Upper lobe of left lung (tissue), 6 donors: ENCODE measurements around the gene ASMTL. TPM values are rescaled to one million over a fixed set of nuclear protein-coding genes. Genes with fewer than 3 reads are reported as not detected.

Source experiments
- ATAC-seq, 2 donors: fragments of 200-7000 bp; cut with Tn5 transposase; one replicate each; pipeline ENCODE4 v1.9.1; 2022; ENCODE audit warnings: mild to moderate bottlenecking in 2 of 2, moderate library complexity in 2 of 2; ENCODE audit not compliant: low FRiP score in 2 of 2
- DNase-seq, 2 donors: peaks; one replicate each; pipeline ENCODE4 v3.0.0-alpha.2; 2019 to 2020
- H3K27ac ChIP-seq, 4 donors: fragments of 200-600 bp; sonication (generic); one replicate each; pipeline ENCODE4 v1.5.1; 2016 to 2019
- H3K27me3 ChIP-seq, 4 donors: fragments of 200-600 bp; sonication (generic); one replicate each; pipeline ENCODE4 v1.5.1; 2017 to 2019
- H3K36me3 ChIP-seq, 4 donors: fragments of 200-600 bp; sonication (generic); one replicate each; pipeline ENCODE4 v1.5.1; 2016 to 2019
- H3K4me1 ChIP-seq, 4 donors: fragments of 200-600 bp; sonication (generic); one replicate each; pipeline ENCODE4 v1.5.1; 2018 to 2019
- H3K4me3 ChIP-seq, 4 donors: fragments of 200-600 bp; sonication (generic); one replicate each; pipeline ENCODE4 v1.5.1; 2017 to 2019; ENCODE audit warnings: mild to moderate bottlenecking in 2 of 4, moderate library complexity in 1 of 4
- H3K9me3 ChIP-seq, 4 donors: fragments of 200-600 bp; sonication (generic); one replicate each; pipeline ENCODE4 v1.5.1; 2018 to 2019
- EP300 ChIP-seq, 4 donors: sonication (generic); formaldehyde crosslinking; IDR thresholded peaks; one replicate each; pipeline ENCODE4 v1.5.1; 2017; ENCODE audit warnings: antibody characterized with exemption in 4 of 4, control low read depth in 2 of 4
- POLR2A ChIP-seq, 4 donors: fragments of 450-650 bp; IDR thresholded peaks; one replicate each; pipeline ENCODE4 v1.5.1; 2016 to 2017; ENCODE audit warnings: antibody characterized with exemption in 4 of 4, mild to moderate bottlenecking in 2 of 4
- POLR2AphosphoS5 ChIP-seq, 2 donors: sonication (generic); formaldehyde crosslinking; IDR thresholded peaks; one replicate each; pipeline ENCODE4 v1.5.1; 2017; ENCODE audit warnings: antibody characterized with exemption in 2 of 2
- WGBS, 2 donors: methylation state at CpG; one replicate each; pipeline ENCODE4 v1.1.5; 2017 to 2018; 5-methylcytosine and 5-hydroxymethylcytosine counted together
- total RNA-seq, 6 donors: library from RNA; depleted of rRNA in 4 of 6; stranded (reverse); fragments of >200 nt in 4 of 6; gene quantifications; one replicate each; pipeline versions ENCODE4 v1.1.0 to v1.2.1, GENCODE V29; 2016 to 2021
- TF ChIP-seq, protein P1 (sequence below), 6 experiments: fragments of 450-650 bp in 4 of 6; fragments of 200-600 bp in 2 of 6; sonication (generic) in 2 of 6; IDR thresholded peaks; one replicate each; pipeline ENCODE4 v1.5.1; 2016 to 2019; ENCODE audit warnings: antibody characterized with exemption in 6 of 6
- donor health status: DM: no; HTN: no; CAD: no; lungs with moderate emphysema.
- donor health status: DM: no; HTN: yes; CAD: no; lungs with severe emphysema.

The ASMTL gene
- total RNA-seq, 6 donors from 2014 or later = 11.0 to 28.3 (median 23.2) TPM

- Histone ChIP-seq H3K27me3 (no peaks in the 10 kb centered on the region), H3K36me3 (peaks cover 21 to 38% (median 34%) of the 10 kb centered on the region in 4 donors), H3K4me3 (peak overlapping the region; percentile 91 to 100 (median 96)), H3K4me1 (peaks cover 27 to 47% (median 35%) of the 10 kb centered on the region in 4 donors), H3K27ac (peak overlapping the region; percentile 93 to 99 (median 98)), H3K9me3 (no peaks in the 10 kb centered on the region)
- TF ChIP-seq POLR2AphosphoS5 (IDR thresholded peaks at IDR 0.05) (peak in 1 of 2 donors; percentile 12), POLR2A (IDR thresholded peaks at IDR 0.05) (peak in 2 of 4 donors; percentile 42 to 70), EP300 (IDR thresholded peaks at IDR 0.05) (peak in 1 of 4 donors; percentile 43)
- TF ChIP-seq, protein P1, sequence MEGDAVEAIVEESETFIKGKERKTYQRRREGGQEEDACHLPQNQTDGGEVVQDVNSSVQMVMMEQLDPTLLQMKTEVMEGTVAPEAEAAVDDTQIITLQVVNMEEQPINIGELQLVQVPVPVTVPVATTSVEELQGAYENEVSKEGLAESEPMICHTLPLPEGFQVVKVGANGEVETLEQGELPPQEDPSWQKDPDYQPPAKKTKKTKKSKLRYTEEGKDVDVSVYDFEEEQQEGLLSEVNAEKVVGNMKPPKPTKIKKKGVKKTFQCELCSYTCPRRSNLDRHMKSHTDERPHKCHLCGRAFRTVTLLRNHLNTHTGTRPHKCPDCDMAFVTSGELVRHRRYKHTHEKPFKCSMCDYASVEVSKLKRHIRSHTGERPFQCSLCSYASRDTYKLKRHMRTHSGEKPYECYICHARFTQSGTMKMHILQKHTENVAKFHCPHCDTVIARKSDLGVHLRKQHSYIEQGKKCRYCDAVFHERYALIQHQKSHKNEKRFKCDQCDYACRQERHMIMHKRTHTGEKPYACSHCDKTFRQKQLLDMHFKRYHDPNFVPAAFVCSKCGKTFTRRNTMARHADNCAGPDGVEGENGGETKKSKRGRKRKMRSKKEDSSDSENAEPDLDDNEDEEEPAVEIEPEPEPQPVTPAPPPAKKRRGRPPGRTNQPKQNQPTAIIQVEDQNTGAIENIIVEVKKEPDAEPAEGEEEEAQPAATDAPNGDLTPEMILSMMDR (IDR thresholded peaks at IDR 0.05) = peak in 2 of 6 experiments; percentile 4 to 17
- DNase-seq (peak; percentile 62 to 96), ATAC-seq (peak; percentile 70 to 73)
- 0% methylated on average over 2 to 3 of the region's 76 CpGs for WGBS, 2 donors
These were observed 60.2 kb downstream of the ASMTL start for GRCh38 chrX:1392376-1393068.

- peak; percentile 98 to 100 for DNase-seq
- peak within 1 kb of the TSS; percentile 91 to 100 (median 97) for H3K4me3 ChIP-seq
- peak within 1 kb of the TSS; percentile 93 to 99 (median 98) for H3K27ac ChIP-seq
- TF ChIP-seq POLR2AphosphoS5 (IDR thresholded peaks at IDR 0.05) (peak; percentile 71 to 91), POLR2A (IDR thresholded peaks at IDR 0.05) (peak in 3 of 4 donors; percentile 67 to 97 (median 96)), EP300 (IDR thresholded peaks at IDR 0.05) (peak in 2 of 4 donors; percentile 33 to 63)
- TF ChIP-seq, protein P1 (IDR thresholded peaks at IDR 0.05) = peak in 5 of 6 experiments; percentile 15 to 79 (median 57)
- H3K36me3 ChIP-seq = peaks cover 28 to 45% (median 41%) of the 10 kb centered on the region in 4 donors
- peaks cover 27 to 47% (median 35%) of the 10 kb centered on the region in 4 donors for H3K4me1 ChIP-seq
- H3K9me3 ChIP-seq = no peaks in the 10 kb centered on the region
- no peaks in the 10 kb centered on the region for H3K27me3 ChIP-seq
- peak; percentile 96 to 99 for ATAC-seq
- WGBS, 2 donors = 0 to 1% methylated on average over 22 to 48 of the region's 90 CpGs
These were observed 60.9 kb downstream of the ASMTL start, which contains the start of gene SLC25A6 for GRCh38 chrX:1391707-1392375. TSS of gene SLC25A6 (minus strand) at chrX:1392113. CDS start at chrX:1392009, 104 bp downstream.

GRCh38 chrX:1391370-1391706 is 61.4 kb downstream of the ASMTL start:
- Histone ChIP-seq H3K27ac (peak overlapping the region; percentile 93 to 99 (median 98)), H3K27me3 (no peaks in the 10 kb centered on the region), H3K36me3 (peaks cover 33 to 48% (median 46%) of the 10 kb centered on the region in 4 donors), H3K4me1 (peaks cover 27 to 47% (median 35%) of the 10 kb centered on the region in 4 donors), H3K4me3 (peak overlapping the region; percentile 91 to 100 (median 97)), H3K9me3 (no peaks in the 10 kb centered on the region)
- no peak for DNase-seq
- 0% methylated on average over 9 to 17 of the region's 19 CpGs for WGBS, 2 donors
- no peak for TF ChIP-seq EP300 (IDR thresholded peaks at IDR 0.05)
- TF ChIP-seq POLR2AphosphoS5 (IDR thresholded peaks at IDR 0.05) = no peak
- TF ChIP-seq, protein P1 (IDR thresholded peaks at IDR 0.05) = no peak
- no peak for TF ChIP-seq POLR2A (IDR thresholded peaks at IDR 0.05)
- ATAC-seq = peak in 1 of 2 donors; percentile 57

- Histone ChIP-seq H3K9me3 (no peaks in the 10 kb centered on the region), H3K36me3 (peaks cover 39 to 53% (median 51%) of the 10 kb centered on the region in 4 donors), H3K27ac (peak overlapping the region; percentile 93 to 99 (median 98)), H3K27me3 (no peaks in the 10 kb centered on the region), H3K4me3 (peak overlapping the region; percentile 91 to 100 (median 97)), H3K4me1 (peaks cover 27 to 47% (median 35%) of the 10 kb centered on the region in 4 donors)
- DNase-seq = peak in 1 of 2 donors; percentile 20
- TF ChIP-seq, protein P1 (IDR thresholded peaks at IDR 0.05) = no peak
- TF ChIP-seq POLR2A (IDR thresholded peaks at IDR 0.05) (no peak), EP300 (IDR thresholded peaks at IDR 0.05) (no peak), POLR2AphosphoS5 (IDR thresholded peaks at IDR 0.05) (no peak)
- ATAC-seq = no peak
- WGBS, 2 donors = 51 to 55% methylated on average over 30 of the region's 30 CpGs
These were observed 61.9 kb downstream of the ASMTL start for GRCh38 chrX:1390621-1391369.
